Measurements from ENCODE around the gene ADGRG6.

ADGRG6 gene

DNA sequence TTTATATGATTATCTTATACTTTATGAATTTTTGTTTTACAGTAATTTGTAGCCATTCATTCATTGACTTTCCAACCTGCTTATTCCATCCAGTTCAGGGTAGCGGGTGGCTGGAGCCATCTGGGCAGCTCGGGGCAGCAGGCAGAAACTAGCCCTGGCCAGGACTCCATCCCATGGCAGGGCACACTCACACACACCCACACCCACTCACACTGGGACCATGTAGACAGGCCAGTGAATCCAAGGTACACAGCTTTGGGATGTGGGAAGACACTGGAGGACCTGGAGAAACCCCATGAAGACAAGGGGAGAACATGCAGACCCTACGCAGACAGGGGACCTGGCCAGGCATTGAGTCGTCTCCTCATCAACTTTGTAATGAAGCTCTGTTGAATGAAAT is 84.8 kb downstream of the ADGRG6 start:
- no peak overlapping the region for H3K4me3 ChIP-seq (ENCODE audit: low read depth, low read length)
- no peak for DNase-seq (ENCODE audit: low read depth, low spot score)
- in situ Hi-C loops (cut with HindIII; ENCODE audit: low sequenced_read_pairs) = no loop called here
- TF ChIP-seq, protein P1, sequence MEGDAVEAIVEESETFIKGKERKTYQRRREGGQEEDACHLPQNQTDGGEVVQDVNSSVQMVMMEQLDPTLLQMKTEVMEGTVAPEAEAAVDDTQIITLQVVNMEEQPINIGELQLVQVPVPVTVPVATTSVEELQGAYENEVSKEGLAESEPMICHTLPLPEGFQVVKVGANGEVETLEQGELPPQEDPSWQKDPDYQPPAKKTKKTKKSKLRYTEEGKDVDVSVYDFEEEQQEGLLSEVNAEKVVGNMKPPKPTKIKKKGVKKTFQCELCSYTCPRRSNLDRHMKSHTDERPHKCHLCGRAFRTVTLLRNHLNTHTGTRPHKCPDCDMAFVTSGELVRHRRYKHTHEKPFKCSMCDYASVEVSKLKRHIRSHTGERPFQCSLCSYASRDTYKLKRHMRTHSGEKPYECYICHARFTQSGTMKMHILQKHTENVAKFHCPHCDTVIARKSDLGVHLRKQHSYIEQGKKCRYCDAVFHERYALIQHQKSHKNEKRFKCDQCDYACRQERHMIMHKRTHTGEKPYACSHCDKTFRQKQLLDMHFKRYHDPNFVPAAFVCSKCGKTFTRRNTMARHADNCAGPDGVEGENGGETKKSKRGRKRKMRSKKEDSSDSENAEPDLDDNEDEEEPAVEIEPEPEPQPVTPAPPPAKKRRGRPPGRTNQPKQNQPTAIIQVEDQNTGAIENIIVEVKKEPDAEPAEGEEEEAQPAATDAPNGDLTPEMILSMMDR (IDR thresholded peaks at IDR 0.05; ENCODE audit: low read depth, low read length) = no peak

DNA sequence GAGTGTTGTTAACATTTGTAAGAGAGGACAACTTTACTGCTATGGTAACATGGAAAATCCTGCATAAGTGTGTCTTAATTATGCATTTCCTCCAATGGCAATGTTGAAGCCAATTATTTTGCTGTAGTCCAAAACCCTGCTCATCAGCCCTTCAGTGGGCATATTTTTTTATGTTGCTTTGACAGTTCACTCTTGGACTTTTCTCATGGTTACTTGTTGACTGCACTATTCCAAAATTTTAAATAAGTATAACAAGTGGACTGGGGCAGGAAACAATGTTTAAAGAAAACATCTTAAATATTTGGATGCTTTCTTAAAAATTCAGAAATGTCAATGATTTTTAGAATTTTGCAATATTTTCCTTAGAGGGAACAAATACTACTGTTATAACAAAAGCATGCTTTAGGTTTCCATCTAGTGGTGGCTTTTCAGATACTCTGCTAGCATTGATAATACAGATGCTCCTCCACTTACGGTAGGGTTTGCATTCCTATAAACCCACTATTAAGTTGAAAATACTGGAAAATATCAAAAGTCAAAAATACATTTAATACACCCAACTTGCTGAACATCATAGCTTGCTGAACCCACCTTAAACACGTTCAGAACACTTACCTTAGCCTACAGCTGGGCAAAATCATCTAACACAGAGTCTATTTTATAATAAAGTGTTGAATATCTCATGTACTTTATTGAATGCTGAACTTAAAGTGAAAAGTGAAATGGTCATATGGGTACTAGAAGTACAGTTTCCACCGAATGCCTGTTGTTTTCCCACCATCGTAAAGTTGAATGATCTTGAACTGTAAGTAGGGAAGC is 86.4 kb downstream of the ADGRG6 start:
- peak; percentile 65 for DNase-seq (ENCODE audit: low read depth, low spot score)
- in situ Hi-C loops (cut with HindIII; ENCODE audit: low sequenced_read_pairs) = no loop called here
- TF ChIP-seq, protein P1 (IDR thresholded peaks at IDR 0.05; ENCODE audit: low read depth, low read length) = peak; percentile 73
- H3K4me3 ChIP-seq (ENCODE audit: low read depth, low read length) = no peak overlapping the region

DNA sequence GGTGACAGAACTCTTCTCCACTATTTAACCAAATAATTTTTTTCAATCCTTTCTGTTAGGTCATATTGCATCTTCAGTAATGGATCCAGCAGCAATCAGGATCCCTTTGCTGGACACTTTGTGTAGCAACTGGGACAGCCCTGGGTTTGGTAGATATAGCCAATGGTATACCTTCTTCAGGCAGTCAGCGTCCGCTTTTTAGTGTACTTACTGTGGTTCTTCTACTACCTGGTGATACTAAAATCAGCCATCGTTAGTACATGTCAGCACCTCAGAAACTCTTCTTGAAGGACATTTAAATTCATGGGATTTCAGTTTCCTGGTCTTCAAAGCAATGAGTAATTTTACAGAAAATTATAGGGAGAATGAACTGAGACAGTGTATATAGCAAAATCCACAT is 93.5 kb downstream of the ADGRG6 start:
- TF ChIP-seq, protein P1 (IDR thresholded peaks at IDR 0.05; ENCODE audit: low read depth, low read length) = no peak
- DNase-seq (ENCODE audit: low read depth, low spot score) = no peak
- in situ Hi-C loops (cut with HindIII; ENCODE audit: low sequenced_read_pairs) = no loop called here
- no peak overlapping the region for H3K4me3 ChIP-seq (ENCODE audit: low read depth, low read length)

DNA sequence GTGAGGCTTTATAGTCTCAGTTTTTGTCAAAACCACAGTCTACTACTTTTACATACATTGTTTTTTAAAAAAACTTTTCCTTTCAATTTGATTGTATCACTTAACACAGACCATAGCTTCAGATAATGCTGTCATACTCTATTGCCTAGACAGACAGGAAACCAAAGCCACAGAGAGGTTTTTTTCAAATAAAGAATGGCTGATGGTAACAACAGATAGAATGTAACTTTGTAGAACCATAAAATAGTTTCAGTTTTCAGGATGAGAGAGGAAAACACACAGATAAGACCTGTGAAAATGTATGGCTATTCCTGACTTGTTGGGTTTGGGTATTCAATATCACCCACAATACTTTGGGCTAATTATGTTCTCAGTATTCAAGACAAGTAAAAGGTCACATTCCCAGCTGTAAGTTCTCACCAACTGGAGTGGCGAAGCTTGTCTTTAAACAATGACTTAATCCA is 94.0 kb downstream of the ADGRG6 start:
- in situ Hi-C loops (cut with HindIII; ENCODE audit: low sequenced_read_pairs) = no loop called here
- H3K4me3 ChIP-seq (ENCODE audit: low read depth, low read length) = no peak overlapping the region

DNA sequence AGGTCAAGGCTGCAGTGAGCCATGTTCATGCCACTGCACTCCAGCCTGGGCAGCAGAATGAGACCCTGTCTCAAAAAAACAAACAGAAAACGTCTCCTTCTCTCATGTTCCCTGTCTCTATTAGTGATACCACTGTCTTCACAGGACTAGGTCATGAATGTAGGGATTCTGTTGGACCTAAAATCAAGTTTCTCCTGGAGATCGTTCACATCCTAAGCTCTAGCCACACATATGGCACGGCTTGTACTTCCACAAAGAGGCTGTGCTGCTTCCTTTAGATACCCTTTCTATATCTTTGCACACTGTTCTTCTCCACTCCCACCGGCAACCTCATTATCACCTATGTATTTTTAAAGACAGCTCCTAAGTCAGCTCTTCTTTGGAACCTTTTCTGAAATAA is 96.5 kb downstream of the ADGRG6 start:
- H3K4me3 ChIP-seq (ENCODE audit: low read depth, low read length) = no peak overlapping the region
- in situ Hi-C loops (cut with HindIII; ENCODE audit: low sequenced_read_pairs) = no loop called here
- TF ChIP-seq, protein P1 (IDR thresholded peaks at IDR 0.05; ENCODE audit: low read depth, low read length) = no peak
- DNase-seq (ENCODE audit: low read depth, low spot score) = no peak

More for the DNA sequence above, 94.0 kb downstream of the ADGRG6 start:
- DNase-seq (ENCODE audit: low read depth, low spot score) = peak; percentile 66
- TF ChIP-seq, protein P1 (IDR thresholded peaks at IDR 0.05; ENCODE audit: low read depth, low read length) = no peak

DNA sequence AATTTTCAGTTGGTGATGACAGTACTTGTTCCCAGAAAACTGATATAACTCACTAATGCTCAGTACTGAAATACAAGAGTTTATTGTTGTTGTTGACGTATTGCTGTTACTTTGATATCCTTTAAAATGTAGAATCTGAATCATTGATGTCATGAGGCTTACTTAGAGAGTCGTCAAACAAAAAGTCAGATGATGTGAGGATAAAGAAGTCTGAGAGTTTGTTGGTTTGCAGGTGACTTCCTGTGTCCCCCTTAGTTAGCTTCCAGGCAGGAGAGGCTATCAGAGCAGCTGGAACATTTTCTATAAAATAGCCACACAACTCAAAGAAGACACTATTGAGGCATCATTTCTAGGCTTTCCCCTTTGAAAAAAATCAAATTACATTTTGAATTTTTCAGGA is 97.9 kb downstream of the ADGRG6 start:
- DNase-seq (ENCODE audit: low read depth, low spot score) = no peak
- H3K4me3 ChIP-seq (ENCODE audit: low read depth, low read length) = no peak overlapping the region
- TF ChIP-seq, protein P1 (IDR thresholded peaks at IDR 0.05; ENCODE audit: low read depth, low read length) = no peak
- in situ Hi-C loops (cut with HindIII; ENCODE audit: low sequenced_read_pairs) = no loop called here

Data from astrocyte of the spinal cord (primary cell).